Osteoblast (primary cell): Measurements from ENCODE around the gene MPZL3. TPM values are rescaled to one million over a fixed set of nuclear protein-coding genes. Genes with fewer than 3 reads are reported as not detected.
A peak's percentile ranks its signal among the peaks of the same experiment; 100 is the strongest.

Experiments
- DNase-seq: peaks from one replicate; pipeline ENCODE4 v3.0.0; 2011; ENCODE audit warnings: low spot score, mixed read lengths; ENCODE audit not compliant: insufficient read length; ENCODE audit errors: missing footprints
- H2AFZ ChIP-seq: 2 replicates; pipeline ENCODE4 v1.6.0; 2011; ENCODE audit warnings: mild to moderate bottlenecking, low read length
- H3K27ac ChIP-seq: 2 replicates; pipeline ENCODE4 v1.5.1; 2011; ENCODE audit warnings: mild to moderate bottlenecking, low read depth, low read length, moderate library complexity
- H3K27me3 ChIP-seq: 2 replicates; pipeline ENCODE4 v1.6.0; 2012; ENCODE audit warnings: mild to moderate bottlenecking, control low read depth, inconsistent platforms, low read length, moderate library complexity; ENCODE audit not compliant: insufficient read depth
- H3K36me3 ChIP-seq: 2 replicates; pipeline ENCODE4 v1.5.1; 2011; ENCODE audit warnings: mild to moderate bottlenecking, low read length, control low read depth, moderate library complexity; ENCODE audit not compliant: insufficient read depth
- H3K4me1 ChIP-seq: 2 replicates; pipeline ENCODE4 v1.5.1; 2011; ENCODE audit warnings: mild to moderate bottlenecking, low read length, control low read depth, moderate library complexity; ENCODE audit not compliant: insufficient read depth
- H3K4me2 ChIP-seq: 2 replicates; pipeline ENCODE4 v1.6.0; 2011; ENCODE audit warnings: mild to moderate bottlenecking, low read length; ENCODE audit not compliant: insufficient read depth
- H3K4me3 ChIP-seq: fragments of 200-600 bp; sonication (generic); 3 replicates; pipeline ENCODE4 v1.5.1; 2012; ENCODE audit warnings: mild to moderate bottlenecking, low read length, inconsistent platforms; ENCODE audit not compliant: insufficient read depth
- H3K79me2 ChIP-seq: 2 replicates; pipeline ENCODE4 v1.6.0; 2012; ENCODE audit warnings: mild to moderate bottlenecking, low read length, control low read depth, inconsistent platforms; ENCODE audit not compliant: insufficient read depth
- H3K9me3 ChIP-seq: 2 replicates; pipeline ENCODE4 v1.5.1; 2011; ENCODE audit warnings: low read depth, low read length, control low read depth
- H4K20me1 ChIP-seq: 2 replicates; pipeline ENCODE4 v1.6.0; 2012; ENCODE audit warnings: mild to moderate bottlenecking, low read length, control low read depth; ENCODE audit not compliant: insufficient read depth
- total RNA-seq: library from RNA; depleted of rRNA; stranded (reverse); fragments of >200 nt; gene quantifications from 2 replicates; pipeline ENCODE4 v1.2.3, GENCODE V29; 2012
- TF ChIP-seq, protein P1 (sequence below): IDR thresholded peaks from 2 replicates; pipeline ENCODE4 v1.5.1; 2011; ENCODE audit warnings: mild to moderate bottlenecking, low read depth, low read length, moderate library complexity; ENCODE audit errors: extremely low read depth

Gene MPZL3, protein sequence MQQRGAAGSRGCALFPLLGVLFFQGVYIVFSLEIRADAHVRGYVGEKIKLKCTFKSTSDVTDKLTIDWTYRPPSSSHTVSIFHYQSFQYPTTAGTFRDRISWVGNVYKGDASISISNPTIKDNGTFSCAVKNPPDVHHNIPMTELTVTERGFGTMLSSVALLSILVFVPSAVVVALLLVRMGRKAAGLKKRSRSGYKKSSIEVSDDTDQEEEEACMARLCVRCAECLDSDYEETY
- total RNA-seq = 1.5 and 1.8 TPM in 2 replicates

DNA sequence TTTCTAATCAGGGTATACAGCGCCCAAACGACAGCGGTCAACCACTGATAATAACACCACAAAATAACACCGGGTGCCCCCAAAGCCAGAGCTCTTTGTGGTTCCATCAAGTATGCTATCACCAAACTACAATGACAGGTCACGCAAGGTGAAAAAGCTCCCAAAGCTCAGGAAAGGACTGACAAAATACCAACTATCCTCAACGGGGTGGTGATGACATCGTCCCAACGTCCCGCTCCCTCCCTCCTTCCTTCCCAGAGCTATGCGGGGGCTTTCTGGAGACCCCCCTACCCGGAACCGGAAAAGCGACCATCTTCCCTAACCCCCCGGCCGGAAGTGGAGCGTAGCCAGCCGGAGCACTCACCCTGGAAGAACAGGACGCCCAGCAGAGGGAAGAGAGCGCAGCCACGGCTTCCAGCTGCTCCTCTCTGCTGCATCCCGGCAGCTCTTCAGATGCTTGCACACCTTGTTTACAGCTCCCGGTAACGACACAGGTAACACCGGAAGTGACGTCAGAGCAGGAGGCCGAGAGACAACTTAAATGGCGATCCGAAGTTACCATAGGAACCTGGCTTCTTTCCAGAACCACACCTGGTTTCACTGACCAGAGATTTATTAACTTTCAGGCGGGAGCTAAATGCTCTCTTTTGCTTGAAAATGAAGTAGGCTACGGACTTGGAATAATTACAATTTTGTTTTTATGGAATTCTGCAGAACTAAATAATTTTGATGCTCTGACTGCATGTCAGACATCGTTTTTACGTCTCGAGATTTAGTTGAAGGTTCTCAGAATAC, at the start of gene MPZL3:
Gene MPZL3 (minus strand): TSS at position 508 of the 795 bp plus-strand sequence. CDS start 71 bp downstream, at position 437.
- no peak within 1 kb of the TSS for H3K27ac ChIP-seq
- DNase-seq = no peak

DNA sequence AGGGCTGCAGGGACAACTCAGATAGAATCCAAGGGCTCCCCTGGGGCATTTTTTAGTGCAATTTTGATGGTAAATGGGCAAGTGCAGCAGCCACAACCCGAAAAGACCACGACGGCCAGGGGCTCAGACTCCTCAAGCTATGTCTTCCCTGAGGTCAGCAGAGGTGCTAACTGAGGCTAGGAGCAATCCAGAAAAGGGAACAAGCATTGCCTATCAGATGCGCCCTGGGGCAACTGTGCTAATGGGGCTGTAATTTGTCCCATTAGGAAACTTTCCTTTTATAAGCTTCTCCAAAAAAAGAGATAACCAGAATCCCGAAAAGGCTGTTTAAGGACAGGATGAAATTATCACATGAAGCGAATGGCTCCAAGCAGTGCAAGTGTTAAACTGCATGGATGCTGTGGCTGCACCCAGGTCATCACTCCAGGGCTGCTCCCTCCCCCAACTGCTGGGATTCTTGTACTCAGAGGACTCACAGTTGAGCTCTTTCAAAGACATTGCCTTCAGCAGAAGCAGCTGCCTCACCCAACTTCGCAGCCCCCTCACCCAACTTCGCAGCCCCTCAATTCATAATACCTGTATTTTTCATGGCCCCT, 49.5 kb upstream of the MPZL3 start:
- no peaks in the 10 kb centered on the region for H4K20me1 ChIP-seq
- H3K79me2 ChIP-seq = no peaks in the 10 kb centered on the region
- no peak overlapping the region for H3K27ac ChIP-seq
- TF ChIP-seq, protein P1, sequence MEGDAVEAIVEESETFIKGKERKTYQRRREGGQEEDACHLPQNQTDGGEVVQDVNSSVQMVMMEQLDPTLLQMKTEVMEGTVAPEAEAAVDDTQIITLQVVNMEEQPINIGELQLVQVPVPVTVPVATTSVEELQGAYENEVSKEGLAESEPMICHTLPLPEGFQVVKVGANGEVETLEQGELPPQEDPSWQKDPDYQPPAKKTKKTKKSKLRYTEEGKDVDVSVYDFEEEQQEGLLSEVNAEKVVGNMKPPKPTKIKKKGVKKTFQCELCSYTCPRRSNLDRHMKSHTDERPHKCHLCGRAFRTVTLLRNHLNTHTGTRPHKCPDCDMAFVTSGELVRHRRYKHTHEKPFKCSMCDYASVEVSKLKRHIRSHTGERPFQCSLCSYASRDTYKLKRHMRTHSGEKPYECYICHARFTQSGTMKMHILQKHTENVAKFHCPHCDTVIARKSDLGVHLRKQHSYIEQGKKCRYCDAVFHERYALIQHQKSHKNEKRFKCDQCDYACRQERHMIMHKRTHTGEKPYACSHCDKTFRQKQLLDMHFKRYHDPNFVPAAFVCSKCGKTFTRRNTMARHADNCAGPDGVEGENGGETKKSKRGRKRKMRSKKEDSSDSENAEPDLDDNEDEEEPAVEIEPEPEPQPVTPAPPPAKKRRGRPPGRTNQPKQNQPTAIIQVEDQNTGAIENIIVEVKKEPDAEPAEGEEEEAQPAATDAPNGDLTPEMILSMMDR = no peak
- no peak overlapping the region for H2AFZ ChIP-seq
- no peak overlapping the region for H3K4me3 ChIP-seq
- H3K27me3 ChIP-seq = peaks cover 2% of the 10 kb centered on the region
- no peak overlapping the region for H3K4me2 ChIP-seq
- H3K9me3 ChIP-seq = no peaks in the 10 kb centered on the region
- DNase-seq = no peak
- H3K36me3 ChIP-seq = no peaks in the 10 kb centered on the region
- H3K4me1 ChIP-seq = no peaks in the 10 kb centered on the region

More for the DNA sequence above, at the start of gene MPZL3:
- Histone ChIP-seq H3K9me3 (no peaks in the 10 kb centered on the region), H3K36me3 (no peaks in the 10 kb centered on the region), H3K4me1 (peaks cover 2% of the 10 kb centered on the region), H4K20me1 (no peaks in the 10 kb centered on the region), H3K4me2 (peak within 1 kb of the TSS; percentile 96), H2AFZ (peak within 1 kb of the TSS; percentile 99), H3K27me3 (peaks cover 20% of the 10 kb centered on the region), H3K79me2 (no peaks in the 10 kb centered on the region), H3K4me3 (peak within 1 kb of the TSS; percentile 83)
- TF ChIP-seq, protein P1 = no peak

DNA sequence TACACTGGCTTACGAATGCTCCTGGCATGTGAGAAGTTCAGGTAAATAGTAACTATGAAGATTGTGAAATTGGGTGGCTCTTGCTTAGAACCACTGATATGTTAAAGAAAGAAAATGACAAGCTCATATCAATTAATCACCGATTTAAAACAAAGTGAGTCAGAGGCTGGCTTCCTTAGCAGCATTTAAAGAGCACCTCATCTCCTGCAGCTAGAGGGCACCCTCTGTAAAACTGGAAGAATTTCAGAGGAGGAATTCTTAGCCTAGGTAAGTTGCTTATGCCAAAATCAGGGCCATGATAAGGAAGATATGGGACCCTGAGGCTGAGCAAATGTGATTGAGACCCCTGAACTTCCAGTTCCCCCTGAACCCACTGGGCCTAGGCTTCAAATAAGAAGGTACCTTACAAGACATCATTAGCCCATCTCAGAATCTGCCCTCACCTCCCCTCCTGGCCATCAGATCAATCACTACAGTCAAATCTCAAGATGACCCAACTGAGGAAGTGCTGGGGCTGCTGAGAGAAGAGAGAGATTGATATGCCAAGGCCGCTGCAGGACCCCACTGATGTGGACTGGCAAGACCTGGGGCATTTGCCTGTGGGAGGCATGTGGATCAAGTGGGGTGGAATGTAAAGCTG, 43.8 kb upstream of the MPZL3 start:
- Histone ChIP-seq H3K79me2 (no peaks in the 10 kb centered on the region), H3K9me3 (no peaks in the 10 kb centered on the region), H3K4me2 (no peak overlapping the region), H3K36me3 (no peaks in the 10 kb centered on the region), H3K27ac (no peak overlapping the region), H3K27me3 (peaks cover 11% of the 10 kb centered on the region), H4K20me1 (no peaks in the 10 kb centered on the region), H3K4me1 (no peaks in the 10 kb centered on the region), H2AFZ (no peak overlapping the region), H3K4me3 (no peak overlapping the region)
- TF ChIP-seq, protein P1 = peak; percentile 59
- peak; percentile 51 for DNase-seq
